HEK293T (cell line): ENCODE results near the gene VPS41.
"Not testable (repeated sequence)": the region's sequence is repeated elsewhere in the genome, so short reads cannot be mapped to it uniquely, and the experiment has no call there.

Experiments
- CTCF ChIA-PET: fragments of 350-600 bp; formaldehyde crosslinking; extraction: SDS; loops from one replicate; lab custom pipeline; 2021; ENCODE audit warnings: antibody characterized with exemption, inconsistent platforms; lab: Yijun Ruan, JAX
- POLR2A ChIA-PET: fragments of 350-600 bp; formaldehyde crosslinking; extraction: SDS; loops from one replicate; lab custom pipeline; 2020; ENCODE audit warnings: antibody characterized with exemption, inconsistent platforms; lab: Yijun Ruan, JAX
- DNase-seq: peaks from one replicate; pipeline ENCODE4 v3.0.0; 2012; ENCODE audit warnings: mixed read lengths; ENCODE audit errors: extremely low spot score
- ARNT ChIP-seq: fragments of 450-650 bp; IDR thresholded peaks from 2 replicates; pipeline ENCODE4 v1.6.1; 2017; ENCODE audit warnings: mild to moderate bottlenecking
- BHLHE40 ChIP-seq: fragments of 450-650 bp; IDR thresholded peaks from 2 replicates; pipeline ENCODE4 v1.6.1; 2016; ENCODE audit warnings: mild to moderate bottlenecking, moderate library complexity, borderline replicate concordance
- CTBP1 ChIP-seq: fragments of 450-650 bp; IDR thresholded peaks from 2 replicates; pipeline ENCODE4 v1.6.1; 2016; ENCODE audit warnings: borderline replicate concordance
- ELF4 ChIP-seq: fragments of 450-650 bp; IDR thresholded peaks from 2 replicates; pipeline ENCODE4 v1.6.1; 2017; ENCODE audit warnings: antibody characterized with exemption
- FOXA1 ChIP-seq: fragments of 450-650 bp; IDR thresholded peaks from 2 replicates; pipeline ENCODE4 v1.6.1; 2016; ENCODE audit warnings: mild to moderate bottlenecking
- FOXK2 ChIP-seq: fragments of 450-650 bp; IDR thresholded peaks from 2 replicates; pipeline ENCODE4 v1.6.1; 2016; ENCODE audit warnings: mild to moderate bottlenecking
- FOXM1 ChIP-seq: fragments of 450-650 bp; IDR thresholded peaks from 2 replicates; pipeline ENCODE4 v1.6.1; 2017; ENCODE audit warnings: mild to moderate bottlenecking, borderline replicate concordance
- HDGF ChIP-seq: fragments of 450-650 bp; IDR thresholded peaks from 2 replicates; pipeline ENCODE4 v1.6.1; 2017; ENCODE audit warnings: antibody characterized with exemption, borderline replicate concordance
- L3MBTL2 ChIP-seq: fragments of 450-650 bp; conservative IDR thresholded peaks from 2 replicates; pipeline ENCODE4 v1.6.1; 2016; ENCODE audit warnings: mild to moderate bottlenecking
- LEF1 ChIP-seq: fragments of 450-650 bp; IDR thresholded peaks from 2 replicates; pipeline ENCODE4 v1.6.1; 2017; ENCODE audit warnings: mild to moderate bottlenecking, borderline replicate concordance
- NFRKB ChIP-seq: fragments of 450-650 bp; IDR thresholded peaks from 2 replicates; pipeline ENCODE4 v1.6.1; 2016; ENCODE audit warnings: mild to moderate bottlenecking, moderate library complexity
- PKNOX1 ChIP-seq: fragments of 450-650 bp; IDR thresholded peaks from 2 replicates; pipeline ENCODE4 v1.6.1; 2016
- SP1 ChIP-seq: fragments of 450-650 bp; IDR thresholded peaks from 2 replicates; pipeline ENCODE4 v1.6.1; 2017
- SUZ12 ChIP-seq: fragments of 450-650 bp; IDR thresholded peaks from 2 replicates; pipeline ENCODE4 v1.6.1; 2016; ENCODE audit warnings: mild to moderate bottlenecking
- TARDBP ChIP-seq: fragments of 450-650 bp; IDR thresholded peaks from 2 replicates; pipeline ENCODE4 v1.6.1; 2016
- ZNF384 ChIP-seq: fragments of 450-650 bp; IDR thresholded peaks from 2 replicates; pipeline ENCODE4 v1.6.1; 2016

VPS41 gene

GRCh38 chr7:38908759-38909335, at the start of gene VPS41:
TSS of gene VPS41 (minus strand) at chr7:38909191. CDS start at chr7:38909174, 17 bp downstream.
- CTCF ChIA-PET: no interaction called here
- POLR2A ChIA-PET: interaction anchor here (1.5 kb wide), 1 partner anchor 9 kb away, joined by 5 read pairs; no protein-coding TSS in a partner anchor
- no peak for TF ChIP-seq PKNOX1
- peak; percentile 58; the same call in 1 of the 2 replicates for TF ChIP-seq CTBP1
- TF ChIP-seq FOXM1: no peak
- no peak for TF ChIP-seq HDGF
- TF ChIP-seq L3MBTL2: peak; percentile 42
- no peak for TF ChIP-seq ARNT
- peak; percentile 96 for TF ChIP-seq ELF4
- peak; percentile 80 for DNase-seq

GRCh38 chr7:38955892-38956291, 46.9 kb upstream of the VPS41 start:
- DNase-seq: no peak

GRCh38 chr7:38953971-38954370, 45.0 kb upstream of the VPS41 start:
- CTCF ChIA-PET: no interaction called here
- TF ChIP-seq SUZ12 (no peak), SP1 (no peak)
- DNase-seq: no peak
- POLR2A ChIA-PET: no interaction called here

More at GRCh38 chr7:38955892-38956291, 46.9 kb upstream of the VPS41 start:
- TF ChIP-seq FOXA1 (no peak), LEF1 (no peak), L3MBTL2 (no peak), HDGF (no peak), NFRKB (no peak), FOXK2 (no peak), ARNT (no peak), ZNF384 (no peak), FOXM1 (no peak), SUZ12 (no peak), CTBP1 (no peak), SP1 (no peak), ELF4 (no peak), BHLHE40 (no peak)
- POLR2A ChIA-PET: no interaction called here
- CTCF ChIA-PET: no interaction called here

- no peak for DNase-seq
- TF ChIP-seq FOXM1: no peak
- no peak for TF ChIP-seq LEF1
- no peak for TF ChIP-seq HDGF
- TF ChIP-seq FOXK2: no peak
- TF ChIP-seq PKNOX1: no peak
- TF ChIP-seq SUZ12: no peak
- no peak for TF ChIP-seq NFRKB
- no peak for TF ChIP-seq TARDBP
- no peak for TF ChIP-seq CTBP1
- TF ChIP-seq BHLHE40: no peak
- TF ChIP-seq FOXA1: no peak
- TF ChIP-seq ELF4: no peak
- no peak for TF ChIP-seq L3MBTL2
- TF ChIP-seq ARNT: no peak
- TF ChIP-seq ZNF384: no peak
- TF ChIP-seq SP1: no peak
- POLR2A ChIA-PET: no interaction called here
- CTCF ChIA-PET: no interaction called here
Observed at GRCh38 chr7:38953227-38953626, 44.2 kb upstream of the VPS41 start.

- CTCF ChIA-PET: interaction anchor here (1.1 kb wide), 1 partner anchor 21 kb away, joined by 3 read pairs; no protein-coding TSS in a partner anchor
- DNase-seq: no peak
- POLR2A ChIA-PET: no interaction called here
- TF ChIP-seq FOXK2: no peak
- no peak for TF ChIP-seq ARNT
- TF ChIP-seq NFRKB: no peak
- no peak for TF ChIP-seq LEF1
- no peak for TF ChIP-seq BHLHE40
- TF ChIP-seq FOXA1: no peak
- no peak for TF ChIP-seq FOXM1
- no peak for TF ChIP-seq PKNOX1
- no peak for TF ChIP-seq ZNF384
Observed at GRCh38 chr7:38951213-38951612, 42.2 kb upstream of the VPS41 start.

- ChIA-PET CTCF (no interaction called here), POLR2A (no interaction called here)
- no peak for TF ChIP-seq PKNOX1
- no peak for TF ChIP-seq ZNF384
- TF ChIP-seq FOXK2: no peak
- TF ChIP-seq SUZ12: no peak
- no peak for TF ChIP-seq LEF1
- TF ChIP-seq L3MBTL2: no peak
- TF ChIP-seq ARNT: no peak
- DNase-seq: no peak
Observed at GRCh38 chr7:38950309-38950708, 41.3 kb upstream of the VPS41 start.

GRCh38 chr7:38947541-38947940, 38.5 kb upstream of the VPS41 start:
- CTCF ChIA-PET, DNase-seq, POLR2A ChIA-PET: not testable (repeated sequence)
